IPS-20b (cell line): Measurements from ENCODE around the gene FYB2.

Experiments
- H3K27ac ChIP-seq: one replicate; pipeline ENCODE4 v1.5.1; 2013; ENCODE audit warnings: low read length
- H3K27me3 ChIP-seq: 2 replicates; pipeline ENCODE4 v1.6.1; 2013; ENCODE audit warnings: mild to moderate bottlenecking, low read length, inconsistent platforms; ENCODE audit not compliant: insufficient read depth
- H3K36me3 ChIP-seq: 2 replicates; pipeline ENCODE4 v1.6.1; 2013; ENCODE audit warnings: low read depth, mild to moderate bottlenecking, inconsistent platforms, low read length, moderate library complexity; ENCODE audit not compliant: insufficient read depth
- H3K4me1 ChIP-seq: 2 replicates; pipeline ENCODE4 v1.6.1; 2013; ENCODE audit warnings: mild to moderate bottlenecking, control low read depth, inconsistent platforms, low read length, moderate library complexity; ENCODE audit not compliant: insufficient read depth
- H3K4me3 ChIP-seq: 2 replicates; pipeline ENCODE4 v1.5.1; 2013; ENCODE audit warnings: mild to moderate bottlenecking, low read length, inconsistent platforms
- H3K9ac ChIP-seq: 2 replicates; pipeline ENCODE4 v1.6.1; 2013; ENCODE audit warnings: low read depth, mild to moderate bottlenecking, inconsistent platforms, low read length, moderate library complexity
- H3K9me3 ChIP-seq: 2 replicates; pipeline ENCODE4 v1.6.1; 2013; ENCODE audit warnings: mild to moderate bottlenecking, low read depth, low read length, inconsistent platforms; ENCODE audit not compliant: insufficient read depth

FYB2 gene

DNA sequence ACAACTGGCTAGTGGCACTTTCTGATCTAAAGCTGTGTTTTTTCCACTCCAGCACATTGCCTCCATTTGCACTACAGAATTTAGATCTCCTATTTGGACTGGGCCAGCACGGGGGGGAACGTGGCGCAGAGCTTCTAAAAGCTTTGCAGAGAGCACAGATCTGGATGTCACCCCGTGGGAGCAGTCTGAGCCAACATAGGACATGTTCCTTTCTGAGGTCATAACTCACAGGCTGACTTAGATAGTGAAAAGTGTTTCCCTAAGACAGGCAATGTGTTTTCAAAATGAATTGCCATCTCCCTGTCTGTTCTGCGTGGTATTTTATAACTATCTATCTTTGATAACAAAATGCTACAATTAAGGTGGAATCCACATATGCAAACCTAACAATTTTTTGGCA, 31.7 kb upstream of the FYB2 start:
- no peak overlapping the region for H3K9ac ChIP-seq
- peaks cover 5% of the 10 kb centered on the region; the same call in 1 of the 2 replicates for H3K4me1 ChIP-seq
- no peak overlapping the region for H3K4me3 ChIP-seq
- H3K36me3 ChIP-seq = no peaks in the 10 kb centered on the region
- H3K27me3 ChIP-seq = no peaks in the 10 kb centered on the region; the same call in 1 of the 2 replicates
- no peaks in the 10 kb centered on the region for H3K9me3 ChIP-seq
- H3K27ac ChIP-seq = no peak overlapping the region

DNA sequence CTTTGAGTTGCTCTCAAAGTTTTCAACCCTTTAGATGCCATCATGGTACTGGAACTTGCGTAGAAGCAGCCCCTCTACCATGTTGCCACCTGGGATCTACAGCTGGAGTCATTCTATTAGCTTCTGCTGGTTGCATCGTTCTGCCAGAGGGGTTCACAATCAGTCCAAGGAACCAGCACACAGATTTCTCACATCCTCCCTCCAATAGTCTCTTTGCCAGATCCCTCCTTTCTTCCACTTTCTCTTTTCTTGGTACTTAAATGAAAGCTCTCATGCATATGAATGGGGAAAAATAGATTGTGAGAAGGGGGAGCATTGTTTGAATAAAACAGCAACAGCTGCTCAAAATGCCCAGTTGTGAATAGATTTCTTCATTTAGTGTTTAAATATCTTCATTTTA, 31.2 kb upstream of the FYB2 start:
- Histone ChIP-seq H3K9me3 (no peaks in the 10 kb centered on the region), H3K27me3 (no peaks in the 10 kb centered on the region; the same call in 1 of the 2 replicates), H3K9ac (no peak overlapping the region)

GRCh38 chr1:56849750-56850149, 30.5 kb upstream of the FYB2 start:
- no peaks in the 10 kb centered on the region for H3K36me3 ChIP-seq
- H3K9ac ChIP-seq = no peak overlapping the region
- peaks cover 5% of the 10 kb centered on the region; the same call in 1 of the 2 replicates for H3K4me1 ChIP-seq
- H3K27ac ChIP-seq = no peak overlapping the region
- H3K4me3 ChIP-seq = no peak overlapping the region
- H3K27me3 ChIP-seq = no peaks in the 10 kb centered on the region; the same call in 1 of the 2 replicates
- no peaks in the 10 kb centered on the region for H3K9me3 ChIP-seq

More for the DNA sequence above, 31.2 kb upstream of the FYB2 start:
- Histone ChIP-seq H3K27ac (no peak overlapping the region), H3K36me3 (no peaks in the 10 kb centered on the region), H3K4me1 (peaks cover 5% of the 10 kb centered on the region; the same call in 1 of the 2 replicates), H3K4me3 (no peak overlapping the region)

DNA sequence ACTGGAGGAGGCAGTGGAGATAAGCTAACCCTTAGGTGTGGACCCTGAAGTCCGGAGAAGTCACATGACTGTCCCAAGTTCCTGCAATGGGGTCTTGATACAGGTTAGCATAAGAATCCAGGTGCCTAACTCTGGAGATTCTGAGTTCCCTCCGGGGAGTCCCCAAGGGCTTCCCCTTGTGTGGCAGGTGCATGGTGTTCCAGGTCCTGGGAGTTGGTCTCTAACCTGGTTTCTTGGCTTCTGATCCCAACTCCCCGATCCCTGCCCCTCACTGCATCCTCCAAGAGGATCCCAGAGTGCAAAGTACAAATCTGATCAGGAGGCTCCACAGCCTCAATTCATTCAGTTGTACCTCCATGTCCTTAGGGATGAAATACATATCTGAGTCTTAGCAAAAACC, 26.1 kb upstream of the FYB2 start:
- Histone ChIP-seq H3K27me3 (no peaks in the 10 kb centered on the region), H3K9me3 (no peaks in the 10 kb centered on the region), H3K36me3 (no peaks in the 10 kb centered on the region), H3K4me1 (peaks cover 5% of the 10 kb centered on the region; the same call in 1 of the 2 replicates), H3K4me3 (no peak overlapping the region), H3K9ac (no peak overlapping the region), H3K27ac (no peak overlapping the region)

- Histone ChIP-seq H3K9me3 (no peaks in the 10 kb centered on the region), H3K9ac (no peak overlapping the region), H3K4me1 (no peaks in the 10 kb centered on the region), H3K27ac (no peak overlapping the region), H3K4me3 (no peak overlapping the region), H3K36me3 (no peaks in the 10 kb centered on the region), H3K27me3 (no peaks in the 10 kb centered on the region)
These were observed 25.4 kb upstream of the FYB2 start for GRCh38 chr1:56844545-56845136.

DNA sequence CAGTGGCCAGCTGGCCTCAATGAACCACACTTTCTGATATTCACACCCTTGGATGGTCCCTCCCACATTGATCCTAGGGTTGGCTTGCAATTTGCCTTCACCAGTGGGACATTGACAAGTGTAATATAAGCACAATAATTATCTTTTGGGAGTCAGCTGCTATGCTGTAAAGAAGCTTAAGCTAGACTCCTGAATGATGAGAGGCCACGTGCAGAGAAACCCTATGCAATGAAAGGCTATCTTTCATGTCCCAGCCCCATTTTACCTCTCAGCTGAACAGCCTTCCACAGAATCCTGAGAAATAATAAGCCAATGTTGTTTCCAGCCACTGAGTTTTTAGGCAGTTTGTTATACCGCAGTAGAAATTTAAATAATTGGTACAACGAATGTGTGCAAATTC, 24.3 kb upstream of the FYB2 start:
- Histone ChIP-seq H3K27me3 (no peaks in the 10 kb centered on the region), H3K4me1 (no peaks in the 10 kb centered on the region), H3K9me3 (no peaks in the 10 kb centered on the region), H3K36me3 (no peaks in the 10 kb centered on the region), H3K27ac (no peak overlapping the region), H3K4me3 (no peak overlapping the region), H3K9ac (no peak overlapping the region)

DNA sequence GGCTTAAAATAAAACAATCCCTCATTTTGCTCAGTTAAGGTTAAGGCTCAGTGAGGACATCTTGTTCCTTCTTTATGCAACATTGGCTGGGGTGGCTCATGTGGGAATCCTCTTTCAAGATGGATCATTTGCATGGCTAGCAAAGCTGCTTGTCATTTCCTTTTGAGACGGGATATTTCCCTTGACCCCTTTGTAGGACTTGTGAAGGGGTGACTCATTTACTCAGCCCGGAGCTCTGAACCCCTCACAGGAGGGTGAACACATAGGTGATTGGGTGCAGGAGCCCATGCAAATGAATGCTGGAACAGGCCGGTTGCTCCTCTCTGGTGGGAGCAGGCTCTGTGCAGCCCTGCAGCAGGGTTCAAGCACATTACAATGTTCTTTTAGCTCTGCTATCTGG, 19.6 kb upstream of the FYB2 start:
- Histone ChIP-seq H3K27ac (no peak overlapping the region), H3K9ac (no peak overlapping the region), H3K9me3 (no peaks in the 10 kb centered on the region; the same call in 1 of the 2 replicates), H3K36me3 (no peaks in the 10 kb centered on the region), H3K27me3 (no peaks in the 10 kb centered on the region), H3K4me3 (no peak overlapping the region), H3K4me1 (no peaks in the 10 kb centered on the region)

- Histone ChIP-seq H3K9ac (no peak overlapping the region), H3K4me1 (no peaks in the 10 kb centered on the region), H3K4me3 (no peak overlapping the region), H3K9me3 (no peaks in the 10 kb centered on the region; the same call in 1 of the 2 replicates), H3K36me3 (no peaks in the 10 kb centered on the region), H3K27ac (no peak overlapping the region), H3K27me3 (no peaks in the 10 kb centered on the region)
These were observed 18.2 kb upstream of the FYB2 start for GRCh38 chr1:56837244-56837939.

- no peak overlapping the region for H3K27ac ChIP-seq
These were observed 17.2 kb upstream of the FYB2 start for GRCh38 chr1:56836359-56836758.

DNA sequence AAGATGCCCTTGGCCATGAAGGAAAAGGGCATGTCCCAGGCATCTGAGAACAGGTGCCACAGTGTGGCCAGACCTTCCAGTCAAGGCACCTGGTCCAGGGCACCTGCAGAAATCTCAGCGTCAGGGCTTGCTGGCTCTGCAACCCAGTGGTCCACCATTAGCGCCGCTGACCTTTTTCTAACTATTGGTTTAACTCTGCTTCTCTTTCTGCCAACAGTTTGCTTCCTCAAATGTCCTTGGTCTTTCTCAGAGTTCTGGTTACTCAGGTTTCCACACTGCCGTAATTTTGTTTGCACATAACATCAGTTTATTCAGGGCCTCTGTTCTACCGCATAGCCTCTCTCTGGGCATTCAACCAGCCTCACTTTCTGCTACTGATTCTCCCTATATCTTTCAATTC, 16.5 kb upstream of the FYB2 start:
- Histone ChIP-seq H3K27me3 (no peaks in the 10 kb centered on the region), H3K9me3 (no peaks in the 10 kb centered on the region; the same call in 1 of the 2 replicates), H3K9ac (no peak overlapping the region), H3K4me1 (no peaks in the 10 kb centered on the region), H3K4me3 (no peak overlapping the region), H3K27ac (no peak overlapping the region), H3K36me3 (no peaks in the 10 kb centered on the region)

More at GRCh38 chr1:56836359-56836758, 17.2 kb upstream of the FYB2 start:
- Histone ChIP-seq H3K4me1 (no peaks in the 10 kb centered on the region), H3K4me3 (no peak overlapping the region), H3K36me3 (no peaks in the 10 kb centered on the region), H3K9ac (no peak overlapping the region), H3K9me3 (no peaks in the 10 kb centered on the region; the same call in 1 of the 2 replicates), H3K27me3 (no peaks in the 10 kb centered on the region)

- H3K4me1 ChIP-seq = no peaks in the 10 kb centered on the region
- no peaks in the 10 kb centered on the region; the same call in 1 of the 2 replicates for H3K9me3 ChIP-seq
- H3K4me3 ChIP-seq = no peak overlapping the region
- H3K27me3 ChIP-seq = no peaks in the 10 kb centered on the region
- no peak overlapping the region for H3K9ac ChIP-seq
- H3K27ac ChIP-seq = no peak overlapping the region
- H3K36me3 ChIP-seq = no peaks in the 10 kb centered on the region
These were observed 15.1 kb upstream of the FYB2 start for GRCh38 chr1:56834137-56834900.
